Urinary bladder (tissue), 4 donors: Measurements from ENCODE around the gene FBN1. TPM values are rescaled to one million over a fixed set of nuclear protein-coding genes. Genes with fewer than 3 reads are reported as not detected.

Source experiments
- DNase-seq: peaks from one replicate; pipeline ENCODE4 v3.0.0-alpha.2; 2015; ENCODE audit errors: extremely low spot score
- H3K27ac ChIP-seq: one replicate; pipeline ENCODE4 v1.5.1; 2013; ENCODE audit warnings: low read depth, mild to moderate bottlenecking, moderate library complexity
- H3K36me3 ChIP-seq: one replicate; pipeline ENCODE4 v1.6.1; 2013; ENCODE audit warnings: mild to moderate bottlenecking, moderate library complexity; ENCODE audit not compliant: insufficient read depth
- H3K4me1 ChIP-seq: one replicate; pipeline ENCODE4 v1.6.1; 2013; ENCODE audit warnings: mild to moderate bottlenecking, moderate library complexity; ENCODE audit not compliant: insufficient read depth
- H3K4me3 ChIP-seq: one replicate; pipeline ENCODE4 v1.5.1; 2013; ENCODE audit warnings: low read depth, low read length
- WGBS: extraction: QIAGEN DNeasy Blood & Tissue Kit; methylation state at CpG from one replicate; pipeline ENCODE4 v1.1.7; 2013; 5-methylcytosine and 5-hydroxymethylcytosine counted together
- polyA plus RNA-seq: library from polyadenylated mRNA; stranded (reverse); fragments of 200-250 nt; gene quantifications from one replicate; pipeline ENCODE4 v1.2.3, GENCODE V29; 2013
- total RNA-seq: library from RNA; depleted of rRNA; stranded (reverse); fragments of >200 nt; gene quantifications from one replicate; pipeline ENCODE4 v1.2.3, GENCODE V29; 2014
- donor health status: healthy with polysubstance abuse.
- donor health status: healthy.

Gene FBN1
- total and polyA plus RNA-seq, 2 donors, result 75.5 to 698 TPM

DNA sequence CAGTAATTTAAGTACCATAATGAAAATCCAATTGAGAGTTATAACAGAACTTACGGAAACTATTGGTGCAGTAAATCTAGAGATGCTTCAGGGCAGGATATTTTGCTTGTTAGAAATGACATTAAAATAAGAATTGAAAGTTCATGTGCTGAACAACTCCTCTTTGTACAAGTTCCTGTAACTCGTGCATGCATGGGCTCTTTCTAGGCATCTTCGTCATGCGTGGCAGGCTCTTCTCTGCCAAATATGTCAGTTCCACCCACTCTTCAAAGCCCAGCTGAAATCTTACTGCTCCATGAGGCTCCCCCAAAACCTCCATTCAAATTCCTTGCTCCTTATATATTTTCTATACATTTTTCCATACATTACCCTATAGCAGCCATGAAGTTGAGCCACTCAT, 48.7 kb downstream of the FBN1 start:
- H3K4me1 ChIP-seq, result no peaks in the 10 kb centered on the region
- no peak overlapping the region for H3K4me3 ChIP-seq
- 88% methylated on average over 4 of the region's 4 CpGs for WGBS
- DNase-seq, result no peak
- H3K27ac ChIP-seq, result no peak overlapping the region
- peaks cover 4% of the 10 kb centered on the region for H3K36me3 ChIP-seq

DNA sequence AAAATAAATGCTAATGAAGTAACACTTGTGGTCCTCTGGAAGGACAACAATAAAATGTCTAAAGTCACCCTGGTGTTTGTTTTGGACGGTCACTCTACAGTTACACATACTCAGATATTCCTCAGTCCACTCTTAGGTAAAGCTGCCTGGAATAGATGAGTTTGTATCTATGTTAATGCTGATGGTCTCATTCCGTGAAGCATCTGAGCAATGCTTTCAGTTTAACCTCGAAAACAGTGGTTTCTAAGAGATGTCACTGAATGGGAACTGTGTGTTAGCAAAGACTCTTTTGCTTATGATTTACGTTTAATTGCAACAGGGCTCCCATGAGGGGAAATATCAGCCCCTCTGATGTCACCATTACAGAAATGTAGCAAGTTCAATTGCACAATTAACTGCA, 49.1 kb downstream of the FBN1 start:
- peaks cover 4% of the 10 kb centered on the region for H3K36me3 ChIP-seq
- H3K4me1 ChIP-seq, result no peaks in the 10 kb centered on the region
- H3K4me3 ChIP-seq, result no peak overlapping the region
- DNase-seq, result no peak
- no peak overlapping the region for H3K27ac ChIP-seq
- 84% methylated on average over 4 of the region's 4 CpGs for WGBS

DNA sequence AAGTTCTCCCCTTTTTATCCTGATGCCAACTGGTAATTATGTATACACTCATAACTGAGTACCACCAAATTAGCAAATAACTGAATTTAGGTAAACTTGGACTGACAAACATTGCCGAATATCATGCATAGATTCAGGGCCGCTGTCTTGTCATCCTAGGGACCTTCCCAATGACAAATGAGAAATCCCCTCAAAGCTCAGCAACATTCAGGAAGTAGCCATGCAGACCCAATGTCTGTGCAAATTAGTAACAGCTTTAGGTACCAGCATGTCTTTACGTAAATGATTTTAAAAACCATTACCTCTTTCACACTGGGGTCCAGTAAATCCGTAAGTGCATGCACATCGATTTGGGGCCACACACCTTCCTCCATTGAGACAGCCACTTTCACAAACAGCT, 49.5 kb downstream of the FBN1 start:
- H3K4me1 ChIP-seq, result no peaks in the 10 kb centered on the region
- WGBS, result 84% methylated on average over 5 of the region's 5 CpGs
- H3K27ac ChIP-seq, result no peak overlapping the region
- peaks cover 4% of the 10 kb centered on the region for H3K36me3 ChIP-seq
- no peak overlapping the region for H3K4me3 ChIP-seq
- DNase-seq, result no peak

DNA sequence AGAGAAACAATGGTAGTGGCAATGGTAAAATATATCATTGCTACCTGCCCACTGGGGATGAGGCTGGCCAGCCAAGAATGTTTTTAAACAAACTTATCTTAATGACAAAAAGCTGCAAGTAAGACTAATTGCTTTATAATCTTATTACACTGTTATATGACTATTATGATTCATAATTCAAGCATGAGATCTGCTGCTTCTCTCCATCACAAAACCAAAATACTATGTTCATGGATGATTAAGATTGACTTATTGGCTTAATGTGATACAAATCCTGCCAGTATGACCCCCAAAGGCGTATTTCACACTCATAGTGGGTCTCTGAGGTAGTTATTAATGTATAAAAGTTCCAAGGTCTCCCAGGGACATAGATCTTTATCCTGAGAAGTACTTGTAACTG, 52.6 kb downstream of the FBN1 start:
- 92% methylated on average over 1 of the region's 1 CpG for WGBS
- H3K36me3 ChIP-seq, result no peaks in the 10 kb centered on the region
- H3K4me3 ChIP-seq, result no peak overlapping the region
- H3K4me1 ChIP-seq, result no peaks in the 10 kb centered on the region
- DNase-seq, result no peak
- no peak overlapping the region for H3K27ac ChIP-seq

DNA sequence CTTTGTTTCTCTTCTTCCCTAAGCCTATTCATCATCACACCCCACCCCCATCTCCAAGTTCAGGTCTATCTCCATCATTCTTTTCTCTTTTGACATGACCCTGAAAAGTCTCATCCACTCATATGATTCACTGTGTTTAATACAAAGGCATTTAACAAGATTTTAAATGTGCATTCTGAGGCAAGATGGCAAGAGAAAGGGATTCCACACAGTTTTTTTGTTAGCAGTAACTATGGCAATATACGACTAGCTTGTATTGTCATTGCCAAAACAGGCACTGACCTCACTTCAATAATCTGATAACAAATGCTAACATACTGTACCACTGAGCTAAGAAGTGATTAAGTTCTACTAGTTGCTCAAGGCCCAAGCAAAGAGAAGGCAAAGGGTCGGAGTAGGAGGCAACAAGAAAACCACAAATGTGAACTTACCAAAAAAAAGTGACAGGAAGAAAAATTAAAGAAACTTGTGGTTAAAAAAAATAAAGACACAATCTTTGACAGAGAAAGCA, 53.2 kb downstream of the FBN1 start:
- H3K4me3 ChIP-seq, result no peak overlapping the region
- H3K36me3 ChIP-seq, result no peaks in the 10 kb centered on the region
- no peaks in the 10 kb centered on the region for H3K4me1 ChIP-seq
- no peak overlapping the region for H3K27ac ChIP-seq
- 63% methylated on average over 2 of the region's 2 CpGs for WGBS
- DNase-seq, result no peak

DNA sequence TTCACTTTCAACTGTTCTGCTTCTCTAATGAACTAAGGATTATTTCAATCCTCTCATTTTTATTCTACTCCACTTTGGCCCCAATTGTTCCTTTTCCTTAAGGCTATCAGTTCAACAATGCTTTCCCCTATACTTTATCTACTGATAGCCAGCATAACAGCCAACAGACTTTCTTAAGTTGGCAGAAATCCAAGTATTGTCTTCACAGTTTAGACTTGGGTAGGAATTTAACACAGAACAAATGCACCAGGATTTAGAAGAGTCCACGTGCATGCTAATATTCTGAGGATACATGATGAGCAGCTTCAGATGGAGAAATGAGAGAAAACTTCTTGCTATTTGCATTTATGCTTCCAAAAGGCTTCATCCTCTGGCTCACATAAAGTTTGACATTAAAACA, 54.8 kb downstream of the FBN1 start:
- no peak for DNase-seq
- WGBS, result 2% methylated on average over 1 of the region's 1 CpG
- no peaks in the 10 kb centered on the region for H3K4me1 ChIP-seq
- no peak overlapping the region for H3K27ac ChIP-seq
- no peak overlapping the region for H3K4me3 ChIP-seq
- no peaks in the 10 kb centered on the region for H3K36me3 ChIP-seq

DNA sequence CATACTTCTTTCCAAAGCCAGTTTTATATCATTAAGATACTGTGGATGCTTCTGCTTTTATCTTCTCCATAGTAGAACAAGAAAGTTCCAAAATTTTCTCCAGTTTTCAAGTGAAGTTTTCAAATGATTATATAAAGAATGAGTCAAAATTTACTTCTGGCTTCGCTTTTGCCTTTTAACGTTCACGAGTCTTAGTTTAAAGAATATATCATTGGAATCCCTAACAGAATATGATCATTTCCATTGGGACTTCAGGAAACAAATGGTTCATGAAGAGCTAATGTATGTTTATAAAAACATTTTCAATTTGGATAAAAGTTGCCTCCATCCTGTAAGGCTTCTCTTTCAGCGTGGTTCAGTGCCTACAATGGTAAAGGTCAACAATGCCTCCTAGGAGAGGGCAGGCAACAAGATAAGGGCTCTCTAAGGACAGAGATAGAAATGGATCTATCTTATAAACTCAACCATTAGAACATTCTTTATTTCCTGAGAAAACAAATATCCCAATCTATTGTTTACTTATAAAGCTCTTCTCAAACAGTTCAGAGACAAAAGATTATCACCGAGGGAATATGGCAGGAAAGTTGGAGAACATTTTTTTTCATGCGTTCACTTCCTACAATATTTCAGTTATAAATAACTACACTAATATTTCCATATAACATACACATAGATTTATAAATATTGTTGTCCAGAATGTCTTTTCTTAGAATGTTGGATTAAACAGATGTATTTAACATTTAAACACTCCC, 60.5 kb downstream of the FBN1 start:
- no peak overlapping the region for H3K27ac ChIP-seq
- H3K4me3 ChIP-seq, result no peak overlapping the region
- no peaks in the 10 kb centered on the region for H3K36me3 ChIP-seq
- 81% methylated on average over 6 of the region's 6 CpGs for WGBS
- H3K4me1 ChIP-seq, result no peaks in the 10 kb centered on the region
- DNase-seq, result no peak

DNA sequence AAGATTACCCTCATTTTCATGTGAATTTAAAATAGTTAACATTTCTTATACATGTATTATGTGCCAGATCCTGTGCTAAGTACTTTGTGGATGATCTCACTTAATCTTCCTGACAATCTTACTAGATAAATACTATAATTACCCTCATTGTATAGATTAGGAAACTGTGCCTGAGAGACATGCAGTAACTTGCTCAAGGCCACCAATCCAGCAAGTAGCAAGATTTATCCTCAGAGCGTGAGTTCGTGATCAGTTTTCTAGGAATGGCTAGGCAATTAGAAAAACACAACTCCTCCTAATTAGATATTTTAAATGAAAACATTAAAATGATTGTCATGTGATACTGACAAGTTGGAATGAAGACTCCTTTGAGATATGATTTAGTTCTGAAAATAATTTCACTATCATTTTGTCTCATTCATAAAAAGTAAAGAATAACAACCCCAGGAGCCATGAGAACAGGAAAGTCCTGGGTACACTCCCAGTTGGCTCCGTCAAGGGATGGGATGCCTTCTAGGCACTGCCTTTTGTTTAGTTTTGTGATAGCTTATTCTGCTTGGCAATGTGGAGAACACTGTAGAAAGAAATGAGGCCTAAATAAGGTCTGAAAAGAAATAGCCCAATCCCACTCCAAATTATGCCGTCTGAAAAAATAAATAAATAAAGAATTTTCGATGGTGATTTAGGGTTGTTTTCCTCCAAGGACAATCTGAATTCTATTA, 61.3 kb downstream of the FBN1 start:
- Histone ChIP-seq H3K27ac (no peak overlapping the region), H3K36me3 (no peaks in the 10 kb centered on the region), H3K4me3 (no peak overlapping the region), H3K4me1 (no peaks in the 10 kb centered on the region)
- WGBS, result 74% methylated on average over 5 of the region's 5 CpGs
- DNase-seq, result no peak

DNA sequence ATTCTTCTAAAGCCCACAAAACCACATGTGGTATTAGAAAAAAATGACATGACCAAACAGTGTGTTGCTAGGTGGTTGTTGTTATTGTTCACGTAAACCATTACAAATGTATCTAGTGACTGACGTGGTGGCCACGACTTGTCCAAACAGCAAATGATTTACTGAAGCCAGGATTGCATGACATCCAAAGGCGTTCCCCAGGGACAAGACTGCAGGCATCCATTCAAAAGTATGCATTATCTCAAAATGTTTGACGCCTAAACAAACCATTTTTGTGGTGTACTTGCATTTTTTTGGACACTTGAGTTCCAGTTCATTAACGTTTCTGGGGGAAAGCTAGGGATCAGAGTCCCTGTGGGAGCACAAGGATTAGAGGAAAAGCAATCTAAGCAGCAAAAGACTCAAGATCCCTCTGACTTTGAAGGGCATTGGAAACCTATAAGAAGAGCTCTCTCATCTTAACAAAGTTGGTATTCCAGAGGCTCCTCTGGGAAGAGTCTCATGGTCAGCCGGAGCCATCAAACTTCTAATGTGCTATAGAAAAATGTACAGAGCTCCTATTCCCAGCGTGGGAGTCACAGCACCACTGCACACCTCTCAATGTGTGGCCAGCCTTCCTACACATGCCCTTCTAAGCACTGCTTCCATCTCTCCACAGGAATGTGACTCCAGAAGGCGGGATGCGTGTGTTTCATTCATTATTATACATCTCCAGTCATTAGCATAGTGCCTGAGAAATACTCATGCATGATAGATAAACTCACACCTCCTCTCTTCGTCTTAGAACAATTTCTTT, 62.9 kb downstream of the FBN1 start:
- no peaks in the 10 kb centered on the region for H3K4me1 ChIP-seq
- WGBS, result 65% methylated on average over 11 of the region's 11 CpGs
- no peaks in the 10 kb centered on the region for H3K36me3 ChIP-seq
- no peak for DNase-seq
- no peak overlapping the region for H3K27ac ChIP-seq
- no peak overlapping the region for H3K4me3 ChIP-seq

DNA sequence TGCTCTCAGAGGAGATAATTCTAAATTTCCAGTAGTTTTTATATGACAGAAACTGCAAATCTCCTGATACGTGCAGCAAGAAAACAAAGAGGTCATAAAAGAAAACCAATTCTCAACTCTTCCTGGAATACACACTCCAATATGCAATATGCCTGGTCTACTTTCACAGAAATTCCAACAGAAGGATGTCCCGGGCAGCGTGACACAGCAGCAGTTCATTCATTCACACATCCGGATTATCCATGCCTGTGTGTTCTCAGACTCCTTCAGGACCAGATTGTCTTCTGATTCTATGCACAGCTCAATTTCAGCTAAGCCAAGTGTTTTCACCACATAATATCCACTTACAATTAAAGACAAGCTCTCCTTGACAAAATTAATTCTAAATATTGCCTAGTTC, 64.3 kb downstream of the FBN1 start:
- H3K4me1 ChIP-seq, result no peaks in the 10 kb centered on the region
- no peaks in the 10 kb centered on the region for H3K36me3 ChIP-seq
- no peak for DNase-seq
- H3K27ac ChIP-seq, result no peak overlapping the region
- WGBS, result 73% methylated on average over 4 of the region's 4 CpGs
- no peak overlapping the region for H3K4me3 ChIP-seq

DNA sequence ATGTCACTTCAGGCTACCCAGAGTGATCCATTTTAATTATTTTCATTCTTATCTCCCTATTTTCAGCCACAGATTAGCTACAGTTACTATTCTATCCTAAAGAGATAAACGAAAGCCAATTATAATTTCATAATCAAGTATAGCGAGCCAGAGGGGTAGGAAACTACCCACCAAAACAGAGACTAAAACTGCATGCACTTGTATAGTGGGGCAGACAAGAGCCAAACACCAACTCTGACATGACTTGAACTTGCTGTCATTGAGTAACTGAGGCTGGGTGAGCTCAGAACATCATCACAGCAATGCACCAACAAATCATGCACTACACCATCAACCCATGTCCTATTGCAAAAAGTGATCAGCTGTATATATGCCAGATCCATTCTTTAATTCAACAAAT, 64.8 kb downstream of the FBN1 start:
- Histone ChIP-seq H3K4me3 (no peak overlapping the region), H3K4me1 (no peaks in the 10 kb centered on the region), H3K36me3 (no peaks in the 10 kb centered on the region), H3K27ac (no peak overlapping the region)
- 81% methylated on average over 2 of the region's 2 CpGs for WGBS
- no peak for DNase-seq

DNA sequence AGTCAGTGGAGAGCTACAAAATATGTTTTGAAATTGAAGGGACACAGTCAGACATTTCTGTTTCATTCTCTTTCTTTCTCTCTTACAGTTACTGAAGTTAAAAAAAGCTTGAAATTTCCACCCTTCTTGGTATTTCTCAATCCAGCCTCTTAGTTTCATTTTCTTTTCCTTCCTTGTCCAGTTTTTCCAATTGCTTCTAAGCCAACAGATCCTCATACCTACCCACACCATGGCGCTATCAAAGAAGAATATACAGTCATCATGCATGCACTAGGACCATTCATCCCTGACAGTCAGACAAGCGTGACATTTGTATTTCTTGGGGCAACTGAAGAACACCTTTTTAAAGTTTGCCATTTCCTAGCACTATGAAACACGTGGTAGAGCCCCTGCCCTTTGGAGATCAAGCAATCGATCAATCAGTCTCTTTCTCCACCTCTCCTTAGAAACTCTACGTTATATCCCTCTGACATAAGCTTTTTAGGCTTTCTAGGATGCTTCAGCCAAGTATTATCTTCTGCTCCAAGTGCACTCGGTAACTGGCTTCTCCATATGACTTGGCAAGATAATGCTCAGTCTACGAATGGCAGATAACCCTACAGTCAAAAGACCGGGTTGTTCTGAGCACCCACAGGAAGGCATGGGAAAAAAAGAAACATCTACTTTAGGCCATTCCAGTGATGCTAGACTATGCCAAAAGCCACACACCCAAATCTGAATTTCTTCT, 65.4 kb downstream of the FBN1 start:
- H3K27ac ChIP-seq, result no peak overlapping the region
- no peaks in the 10 kb centered on the region for H3K4me1 ChIP-seq
- no peak for DNase-seq
- H3K36me3 ChIP-seq, result no peaks in the 10 kb centered on the region
- H3K4me3 ChIP-seq, result no peak overlapping the region
- 75% methylated on average over 8 of the region's 8 CpGs for WGBS

DNA sequence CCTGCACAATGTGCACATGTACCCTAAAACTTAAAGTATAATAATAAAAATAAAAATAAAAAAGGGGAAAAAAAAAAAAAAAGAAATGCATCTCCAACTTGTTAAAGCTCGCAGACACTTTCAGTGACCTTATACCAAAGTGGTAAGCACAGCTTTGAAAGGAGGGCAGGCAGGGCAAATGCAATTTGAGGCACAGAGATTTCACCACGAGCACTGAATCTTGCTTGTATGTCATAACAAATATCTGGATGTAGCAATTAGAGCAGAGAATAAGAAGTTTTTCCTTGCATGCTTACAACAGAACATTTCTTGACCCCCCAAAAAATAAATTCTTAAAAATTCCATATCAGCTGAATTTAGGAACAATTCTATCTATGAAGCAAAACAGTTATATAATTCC, 66.5 kb downstream of the FBN1 start:
- Histone ChIP-seq H3K27ac (no peak overlapping the region), H3K4me3 (no peak overlapping the region), H3K36me3 (no peaks in the 10 kb centered on the region), H3K4me1 (no peaks in the 10 kb centered on the region)
- 90% methylated on average over 2 of the region's 2 CpGs for WGBS
- no peak for DNase-seq
